GM21360 (cell line): ENCODE results near the gene CNMD.
A peak's percentile ranks its signal among the peaks of the same experiment; 100 is the strongest.
"Not testable (repeated sequence)": the region's sequence is repeated elsewhere in the genome, so short reads cannot be mapped to it uniquely, and the experiment has no call there.

ENCODE experiments used
- ATAC-seq: cut with Tn5 transposase; IDR thresholded peaks from one replicate; pipeline ENCODE4 v1.9.1; 2021; ENCODE audit warnings: mild to moderate bottlenecking, moderate library complexity; ENCODE audit not compliant: unreplicated experiment

Gene CNMD

DNA sequence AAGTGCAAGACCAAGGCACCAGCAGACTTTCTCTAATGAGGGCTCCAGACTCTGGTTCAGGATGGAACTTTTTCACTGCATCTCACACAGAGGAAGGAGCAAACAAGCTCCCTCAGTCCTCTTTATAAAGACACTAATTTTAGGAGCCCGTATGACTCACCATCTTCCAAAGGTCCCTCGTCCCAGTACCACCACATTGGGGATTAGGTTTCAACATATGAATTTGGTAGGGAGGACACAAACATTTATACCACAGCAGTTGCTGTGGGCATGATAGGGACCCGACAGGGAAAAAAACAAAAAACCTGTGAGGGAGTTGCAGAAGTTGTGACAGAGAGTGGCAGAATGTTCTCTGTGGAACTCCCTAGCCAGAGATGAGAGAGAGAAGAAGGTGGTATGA lies 6.5 kb upstream of the CNMD start:
- no peak for ATAC-seq

- no peak for ATAC-seq
Measured at GRCh38 chr13:52744842-52745375, 5.3 kb upstream of the CNMD start.

DNA sequence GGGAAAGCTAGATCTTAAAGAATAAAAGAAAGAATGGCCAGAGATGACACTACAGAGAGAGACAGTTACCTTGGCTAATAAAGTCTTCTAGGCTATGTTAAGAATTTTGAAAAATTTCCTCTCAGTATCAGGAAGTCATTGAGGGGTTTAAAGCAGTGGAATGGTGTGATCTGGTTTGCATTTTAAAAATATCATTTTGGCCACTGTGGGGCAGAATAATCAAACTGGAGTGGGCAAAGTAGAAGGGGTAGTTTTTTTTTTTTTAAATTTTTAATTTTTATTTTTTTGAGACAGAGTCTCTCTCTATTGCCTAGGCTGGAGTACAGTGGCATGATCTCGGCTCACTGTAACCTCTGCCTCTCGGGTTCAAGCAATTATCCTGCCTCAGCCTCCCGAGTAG lies 4.4 kb upstream of the CNMD start:
- ATAC-seq: no peak

DNA sequence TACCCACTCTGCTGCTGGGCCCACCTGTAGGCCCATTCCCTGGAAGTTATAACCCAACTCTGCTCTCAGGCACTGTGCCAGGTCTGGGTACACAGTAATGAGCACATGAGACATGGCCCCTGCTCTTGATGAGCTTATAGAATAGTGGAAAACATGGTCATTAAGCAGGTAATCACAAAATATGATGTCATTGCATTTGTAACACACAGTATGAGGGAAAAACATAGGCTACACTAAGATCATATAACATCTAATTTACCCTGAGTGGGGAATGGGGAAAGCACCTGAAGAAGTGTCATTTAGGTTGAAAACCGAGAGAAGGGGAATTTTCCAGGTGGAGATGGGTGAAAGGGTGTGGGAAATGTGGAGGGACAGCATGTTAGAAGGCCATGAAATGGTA lies 3.9 kb upstream of the CNMD start:
- no peak for ATAC-seq

DNA sequence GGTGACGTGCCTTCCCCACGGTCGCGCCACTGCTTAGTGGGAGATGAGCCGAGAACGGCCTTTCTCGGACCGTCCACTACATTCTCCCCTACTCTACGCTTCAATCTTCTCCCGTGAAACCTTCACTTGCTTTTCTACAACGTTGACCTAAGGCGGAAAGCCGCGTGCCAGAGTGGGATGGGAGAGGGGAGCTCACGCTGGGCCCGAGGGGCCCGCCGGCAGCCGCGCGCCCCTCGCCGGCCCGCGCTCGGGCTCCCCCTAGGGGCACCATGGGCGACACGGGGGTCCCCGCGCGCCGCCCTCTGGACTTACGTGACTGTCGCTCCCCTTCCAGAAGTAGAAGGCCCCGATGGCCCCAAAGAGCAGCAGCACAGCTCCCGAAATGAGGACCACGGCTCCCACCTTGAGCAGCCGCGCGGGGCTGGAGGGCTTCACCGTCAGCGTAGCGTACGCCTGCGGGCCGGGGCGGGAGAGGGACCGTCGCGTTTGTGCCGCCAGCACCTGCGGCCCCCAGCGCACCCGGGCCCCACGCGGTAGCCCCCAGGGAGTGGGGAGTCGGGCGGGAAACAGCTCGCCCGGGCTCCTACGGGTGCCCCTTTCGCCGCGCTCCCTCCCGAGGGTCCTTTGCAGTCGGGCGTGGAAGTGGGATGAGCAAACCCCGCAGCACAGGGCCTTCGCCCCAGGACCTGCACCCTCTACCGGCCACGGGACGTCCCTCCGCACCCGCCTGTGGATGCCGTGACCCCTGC lies 727 bp downstream of the CNMD start:
- ATAC-seq: peak; percentile 75

DNA sequence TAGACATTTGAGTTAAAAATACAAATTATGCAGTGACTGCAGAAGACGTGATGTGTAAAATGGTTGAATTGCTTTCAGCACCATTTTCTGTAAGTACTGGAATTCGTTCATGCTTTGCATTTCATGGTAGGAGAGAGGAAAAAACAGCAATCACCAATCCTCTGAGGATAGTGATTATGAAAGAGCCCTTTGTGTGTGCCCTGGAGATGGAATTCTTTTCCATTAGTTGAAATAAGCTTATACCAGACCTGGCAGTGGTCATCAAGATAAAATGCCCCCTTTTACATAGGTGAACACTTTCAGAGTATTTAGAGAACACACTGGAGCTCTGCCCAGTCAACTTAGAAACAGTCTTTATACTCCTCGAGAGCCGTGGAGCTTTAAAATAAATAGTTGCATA lies 1.7 kb downstream of the CNMD start:
- ATAC-seq: no peak

DNA sequence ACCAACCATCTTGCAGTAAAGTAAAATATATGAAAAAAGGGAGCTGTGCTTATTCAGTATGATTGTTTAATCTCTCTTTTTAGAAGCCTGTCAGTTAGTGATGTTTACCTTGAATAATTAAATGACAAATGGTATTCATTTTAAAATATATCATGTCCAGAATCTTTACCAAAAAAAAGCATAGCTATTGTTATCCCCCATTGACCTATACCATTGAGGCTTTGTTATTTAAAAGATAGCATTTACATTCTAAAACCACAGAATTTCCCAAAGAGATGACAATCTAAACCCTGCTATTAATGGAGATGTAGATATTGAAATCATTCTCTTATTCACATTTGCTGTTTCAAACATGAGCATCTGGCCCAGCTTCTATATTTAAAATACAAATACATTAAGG lies 2.2 kb downstream of the CNMD start:
- no peak for ATAC-seq

DNA sequence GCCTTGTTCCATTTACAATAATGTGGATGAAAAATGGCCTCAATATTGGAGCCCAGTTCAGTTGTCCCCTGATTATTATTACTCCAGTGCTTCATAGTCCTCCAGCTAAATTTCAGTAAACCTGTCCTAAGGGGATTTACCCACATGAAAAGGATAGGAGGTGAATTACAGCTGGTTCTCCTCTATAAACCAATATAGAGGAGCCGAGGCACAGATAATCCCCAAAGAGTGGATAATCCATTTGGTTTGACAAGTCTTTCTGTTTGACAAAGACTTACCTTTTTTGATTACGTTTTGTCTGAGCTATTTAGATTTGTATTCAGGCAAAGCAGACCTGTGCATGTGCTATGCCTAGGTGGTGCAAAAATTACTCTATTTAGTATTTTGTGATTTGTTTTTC lies 2.7 kb downstream of the CNMD start:
- ATAC-seq: no peak

DNA sequence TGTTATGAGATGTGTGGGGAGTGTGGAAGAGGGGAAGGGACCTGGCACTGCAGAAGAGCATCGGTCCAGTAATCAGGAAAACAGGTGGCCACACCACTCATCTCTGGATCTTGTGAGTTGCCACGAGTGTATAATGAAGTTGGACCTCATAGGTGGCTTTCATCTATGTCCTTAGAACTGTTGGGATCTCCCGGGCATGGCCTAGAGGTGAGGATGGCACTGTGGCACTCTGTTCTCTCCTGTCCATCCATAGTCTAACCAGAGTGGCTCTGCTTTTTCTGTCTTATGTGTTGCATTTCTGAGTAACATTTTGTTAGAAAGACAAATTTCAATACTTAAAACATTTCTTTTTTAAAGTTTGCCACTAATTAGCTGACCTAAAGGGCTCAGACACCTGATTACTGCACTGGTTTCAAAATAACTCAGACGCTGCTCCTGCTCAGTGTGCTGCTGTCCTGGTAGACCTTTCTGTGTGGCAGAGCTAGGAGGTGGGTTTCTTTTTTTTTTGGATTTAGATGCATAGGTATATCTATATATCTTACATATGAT lies 5.5 kb downstream of the CNMD start:
- ATAC-seq: no peak

- ATAC-seq: no peak
Measured at GRCh38 chr13:52726258-52726657, 13.4 kb downstream of the CNMD start.

- no peak for ATAC-seq
Measured at GRCh38 chr13:52725302-52725701, 14.3 kb downstream of the CNMD start.

DNA sequence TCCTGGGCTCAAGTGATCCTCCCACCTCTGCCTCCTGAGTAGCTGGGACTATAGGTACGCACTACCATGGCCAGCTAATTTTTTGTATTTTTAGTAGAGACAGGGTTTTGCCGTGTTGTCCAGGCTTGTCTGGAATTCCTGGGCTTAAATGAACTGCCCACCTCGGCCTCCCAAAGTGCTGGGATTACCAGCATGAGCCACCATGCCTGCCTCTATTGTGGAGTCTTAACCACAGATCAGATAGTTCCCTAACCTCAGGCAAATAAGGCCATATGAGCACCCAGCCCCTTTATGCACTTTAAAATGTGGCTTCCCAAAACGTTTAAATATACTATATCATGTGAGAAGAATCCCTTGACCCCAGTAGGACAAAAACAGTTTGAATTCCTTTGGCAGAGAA lies 16.4 kb downstream of the CNMD start:
- ATAC-seq: no peak

GRCh38 chr13:52721356-52721755 lies 18.3 kb downstream of the CNMD start:
- ATAC-seq: not testable (repeated sequence)

GRCh38 chr13:52720904-52721303 lies 18.7 kb downstream of the CNMD start:
- ATAC-seq: not testable (repeated sequence)

DNA sequence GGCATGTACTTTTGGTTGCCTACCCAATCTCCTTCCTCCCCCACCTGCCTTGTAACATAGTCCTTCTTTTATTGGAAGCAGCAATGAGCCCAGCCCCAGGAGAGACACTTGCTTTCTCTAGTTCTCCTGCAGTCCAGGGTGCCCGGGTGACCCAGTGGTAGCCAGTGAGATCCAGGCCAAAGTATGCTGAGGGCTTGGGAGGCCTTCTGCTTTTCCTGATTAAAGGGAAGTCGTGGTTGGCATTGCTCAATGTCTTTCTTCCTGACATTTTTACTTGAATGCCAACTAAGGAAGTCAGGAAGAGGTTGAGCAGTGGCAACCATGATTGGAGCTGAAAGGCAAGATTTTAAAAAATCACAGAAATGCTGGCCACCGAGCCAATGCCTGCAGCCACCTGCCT lies 25.7 kb downstream of the CNMD start:
- ATAC-seq: no peak

DNA sequence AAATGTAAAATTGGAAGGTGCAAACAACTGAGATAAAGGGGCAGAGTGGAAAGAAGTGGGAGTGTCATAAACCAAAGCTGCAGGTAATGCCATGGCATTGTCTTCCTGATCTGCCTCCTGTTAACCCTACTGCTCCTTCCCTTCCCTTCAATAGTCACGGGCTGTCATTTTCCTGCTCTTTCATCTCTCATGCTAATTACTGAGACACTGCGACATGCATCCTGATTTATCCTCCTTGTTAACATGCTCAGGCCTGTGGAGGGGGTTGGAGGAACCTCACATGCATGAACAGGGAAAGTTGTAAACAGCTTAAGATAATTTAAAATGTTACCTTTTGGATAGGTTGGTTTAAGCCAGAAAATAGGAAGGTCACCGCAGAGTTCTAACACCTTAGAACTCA lies 27.2 kb downstream of the CNMD start:
- ATAC-seq: no peak

DNA sequence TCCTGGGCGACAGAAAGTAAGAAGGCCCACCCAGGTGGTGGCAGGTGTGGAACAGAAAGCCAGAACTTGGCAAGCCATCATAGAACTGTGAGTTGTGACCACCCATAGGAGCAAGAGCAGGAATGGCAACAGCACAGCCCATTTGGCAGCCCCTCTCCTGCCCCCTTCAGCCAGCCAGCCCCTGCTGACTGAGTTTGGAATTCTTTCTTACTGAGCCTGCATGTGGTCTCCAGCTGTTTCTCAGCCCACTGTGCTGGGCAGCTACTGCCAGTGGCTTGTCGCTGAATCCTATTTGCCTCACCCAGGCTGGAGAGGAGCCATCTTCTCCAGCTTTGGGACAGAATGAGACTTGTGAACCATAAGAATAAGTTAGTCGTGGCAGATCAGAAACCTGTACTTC lies 28.3 kb downstream of the CNMD start:
- no peak for ATAC-seq

DNA sequence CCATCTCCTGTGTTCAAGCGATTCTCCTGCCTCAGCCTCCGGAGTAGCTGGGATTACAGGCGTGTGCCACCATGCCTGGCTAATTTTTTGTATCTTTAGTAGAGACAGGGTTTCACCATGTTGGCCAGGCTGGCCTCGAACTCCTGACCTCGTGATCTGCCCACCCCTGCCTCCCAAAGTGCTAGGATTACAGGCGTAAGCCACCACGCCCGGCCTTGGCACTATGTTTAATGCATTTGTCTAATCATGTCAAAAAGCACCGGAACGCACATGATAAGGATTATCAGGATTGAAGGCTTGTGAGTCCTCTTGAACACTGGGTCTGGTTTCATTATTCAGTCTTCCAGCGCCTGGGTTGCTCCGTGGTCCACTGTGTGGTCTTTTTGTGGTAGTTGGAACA lies 31.4 kb downstream of the CNMD start:
- not testable (repeated sequence) for ATAC-seq

GRCh38 chr13:52707375-52707774 lies 32.2 kb downstream of the CNMD start:
- ATAC-seq: no peak

DNA sequence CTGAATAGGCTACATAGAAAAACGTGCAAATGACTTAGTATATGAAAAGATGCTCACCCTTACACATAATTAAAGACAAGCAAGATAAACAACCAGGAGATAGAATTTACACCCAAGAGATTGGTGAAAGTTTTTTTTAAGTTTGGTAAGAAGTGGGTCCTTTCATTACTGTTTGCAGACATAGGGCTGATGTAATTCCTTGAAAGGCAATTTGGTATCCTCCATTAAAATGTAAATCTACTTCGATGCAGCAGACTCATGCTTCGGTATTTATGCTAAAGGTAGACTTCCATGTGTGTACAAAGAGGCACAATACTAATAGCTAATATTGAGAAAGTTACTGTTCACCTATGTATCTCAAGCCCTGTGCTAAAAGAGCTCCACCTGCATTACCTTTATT lies 33.5 kb downstream of the CNMD start:
- no peak for ATAC-seq

DNA sequence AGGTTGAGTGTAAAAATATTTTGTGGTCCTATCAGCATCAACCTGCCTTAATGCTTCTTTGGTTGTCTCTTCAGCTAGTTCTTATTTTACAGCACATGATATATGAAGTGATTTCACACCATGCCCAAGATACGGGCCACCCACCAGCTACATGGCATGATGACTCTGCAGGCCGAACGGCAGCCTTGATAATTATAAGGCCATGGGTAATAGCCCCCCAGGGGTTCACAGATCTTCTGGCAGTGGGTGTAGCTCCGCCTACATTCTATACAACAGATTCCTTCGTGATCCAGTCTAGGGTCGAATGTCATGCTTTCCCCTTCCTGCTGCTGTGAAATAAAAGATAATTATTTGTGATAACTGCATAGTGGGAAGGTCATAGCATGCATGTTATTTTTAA lies 36.1 kb downstream of the CNMD start:
- ATAC-seq: no peak

GRCh38 chr13:52701728-52702465 lies 37.7 kb downstream of the CNMD start:
- no peak for ATAC-seq
